Measurements from ENCODE around the gene AGBL1. TPM values are rescaled to one million over a fixed set of nuclear protein-coding genes. Genes with fewer than 3 reads are reported as not detected.

AGBL1 gene
- total RNA-seq, 1 donor from 2014 or later, result not detected

DNA sequence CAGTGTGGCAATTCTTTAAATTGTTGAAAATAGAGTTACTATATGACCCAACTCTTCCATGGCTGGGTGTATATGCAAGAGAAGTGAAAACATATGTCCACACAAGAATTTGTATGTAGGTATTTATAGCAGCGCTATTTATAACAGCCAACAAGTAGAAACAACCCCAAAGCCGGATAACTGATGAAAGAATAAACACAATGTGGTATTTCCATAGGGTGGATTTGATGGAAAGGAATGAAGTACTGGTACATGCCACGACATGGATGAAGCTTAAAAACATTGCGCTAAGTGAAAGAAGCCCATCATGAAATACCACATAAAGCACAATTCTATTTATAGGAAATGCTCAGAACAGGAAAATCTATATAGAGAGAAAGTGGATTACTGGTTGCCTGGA, 554.5 kb downstream of the AGBL1 start:
- DNase-seq (ENCODE audit: low read depth in 2 of 2), result no peak

- no peak for DNase-seq (ENCODE audit: low read depth in 2 of 2)
Measured at GRCh38 chr15:86634992-86635638, 555.4 kb downstream of the AGBL1 start.

DNA sequence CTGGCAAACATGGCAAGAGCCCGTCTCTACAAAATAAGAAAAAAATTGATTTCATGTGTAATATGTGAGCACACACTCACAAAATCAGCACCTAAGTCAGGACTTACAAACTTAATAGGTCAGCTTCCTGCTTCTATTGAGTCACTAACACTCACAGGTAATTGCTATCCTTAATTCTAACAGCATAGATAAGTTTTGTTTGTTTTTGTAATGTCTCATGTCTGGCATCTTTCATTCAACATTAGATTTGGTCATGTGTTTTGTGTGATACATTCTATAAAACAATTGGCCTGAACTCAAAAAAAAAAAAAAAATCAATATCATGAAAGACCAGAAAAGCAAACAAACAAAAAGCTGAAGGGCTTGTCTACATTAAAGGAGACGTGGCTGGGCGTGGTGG, 564.7 kb downstream of the AGBL1 start:
- no peak for DNase-seq (ENCODE audit: low read depth in 2 of 2)

DNA sequence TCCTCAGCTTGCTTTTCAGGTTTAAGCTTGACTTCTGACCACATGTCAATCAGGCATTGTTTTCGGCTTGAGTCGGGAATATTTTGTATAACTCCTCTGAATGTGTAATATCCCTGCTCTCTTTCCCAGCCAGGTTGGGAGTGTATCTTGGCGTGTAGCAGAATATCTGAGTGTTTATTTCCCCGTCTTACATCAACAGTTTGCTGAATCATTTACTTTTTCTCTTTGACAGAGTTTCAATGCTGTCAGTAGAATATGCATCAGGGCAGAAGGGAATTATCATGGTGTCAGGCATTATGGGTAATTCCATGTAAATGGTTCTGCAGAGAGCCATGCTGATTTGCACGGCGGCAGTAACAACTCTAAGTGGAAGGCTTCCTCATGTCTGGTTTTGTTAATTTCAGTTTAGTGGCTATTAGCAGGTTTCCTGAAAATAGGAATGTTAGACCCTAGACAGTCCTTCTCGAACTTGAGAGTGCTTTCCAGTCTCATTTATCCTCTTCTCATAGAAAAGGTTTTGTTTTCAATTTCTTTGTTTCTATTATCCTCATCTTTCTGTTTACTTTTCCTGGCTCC, 566.3 kb downstream of the AGBL1 start:
- DNase-seq (ENCODE audit: low read depth in 2 of 2), result no peak

- DNase-seq (ENCODE audit: low read depth in 2 of 2), result no peak
Measured at GRCh38 chr15:86647810-86648440, 568.3 kb downstream of the AGBL1 start.

DNA sequence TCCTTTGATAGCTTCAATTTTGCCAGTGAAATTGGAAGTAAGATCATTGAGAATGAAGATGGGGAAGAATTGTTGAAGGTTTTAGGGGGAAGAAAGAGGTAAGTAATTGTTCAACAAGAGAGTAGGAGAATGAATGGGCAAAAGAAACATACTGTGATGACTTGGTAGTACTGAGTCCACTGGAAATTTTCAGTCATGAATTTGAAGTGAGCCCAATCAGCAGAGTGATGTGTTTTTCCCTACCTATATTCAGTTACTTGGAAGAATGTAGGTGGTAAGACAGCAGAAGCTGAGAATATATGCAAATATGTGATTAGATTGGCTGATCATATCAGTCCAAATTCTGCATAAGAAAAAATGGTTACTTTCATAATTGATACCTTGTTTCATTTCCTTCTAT, 569.6 kb downstream of the AGBL1 start:
- no peak for DNase-seq (ENCODE audit: low read depth in 2 of 2)

DNA sequence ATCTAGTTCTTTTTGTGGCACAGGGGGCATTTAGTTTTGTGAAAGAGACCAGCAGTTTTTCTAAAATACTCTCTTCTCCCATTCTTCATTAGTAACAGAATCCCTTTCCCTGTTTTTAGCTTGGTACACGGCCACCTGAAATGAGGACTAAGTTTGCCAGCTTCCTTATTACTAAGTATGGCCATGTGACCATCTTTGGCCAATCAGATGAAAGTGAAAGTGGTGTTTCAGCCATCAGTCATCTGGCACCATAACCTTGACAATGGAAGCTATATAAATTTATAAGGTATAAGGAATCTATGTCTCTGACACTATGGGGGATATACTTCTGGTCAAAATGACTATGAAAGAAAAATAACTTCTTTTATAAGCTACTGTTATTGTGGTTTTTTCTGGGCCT, 570.4 kb downstream of the AGBL1 start:
- no peak for DNase-seq (ENCODE audit: low read depth in 2 of 2)

- DNase-seq (ENCODE audit: low read depth in 2 of 2), result no peak
Measured at GRCh38 chr15:86653344-86654197, 573.9 kb downstream of the AGBL1 start.

DNA sequence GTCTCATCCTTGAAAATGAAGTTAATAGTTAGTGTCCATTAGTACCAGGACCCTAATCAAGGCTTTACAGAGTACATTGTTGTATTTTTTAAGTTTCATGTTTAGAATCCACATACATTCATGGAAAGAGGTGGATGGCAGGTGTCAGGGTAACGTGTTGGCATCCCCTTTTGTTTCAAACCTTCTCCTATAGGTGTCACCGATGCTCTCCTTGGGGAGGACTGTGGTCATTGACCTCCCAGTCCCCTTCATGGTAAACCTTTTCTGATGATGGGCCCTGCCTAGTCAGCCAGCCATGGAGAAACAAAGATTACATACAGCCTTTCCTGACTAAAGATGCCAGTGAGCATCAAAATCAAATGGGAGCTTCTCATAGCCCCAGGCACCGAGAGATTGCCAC, 574.8 kb downstream of the AGBL1 start:
- no peak for DNase-seq (ENCODE audit: low read depth in 2 of 2)

GRCh38 chr15:86657305-86657704, 577.6 kb downstream of the AGBL1 start:
- no peak for DNase-seq (ENCODE audit: low read depth in 2 of 2)

GRCh38 chr15:86659724-86660411, 580.2 kb downstream of the AGBL1 start:
- DNase-seq (ENCODE audit: low read depth in 2 of 2), result no peak

- no peak for DNase-seq (ENCODE audit: low read depth in 2 of 2)
Measured at GRCh38 chr15:86661580-86661979, 581.9 kb downstream of the AGBL1 start.

GRCh38 chr15:86663304-86663703, 583.6 kb downstream of the AGBL1 start:
- DNase-seq (ENCODE audit: low read depth in 2 of 2), result no peak

DNA sequence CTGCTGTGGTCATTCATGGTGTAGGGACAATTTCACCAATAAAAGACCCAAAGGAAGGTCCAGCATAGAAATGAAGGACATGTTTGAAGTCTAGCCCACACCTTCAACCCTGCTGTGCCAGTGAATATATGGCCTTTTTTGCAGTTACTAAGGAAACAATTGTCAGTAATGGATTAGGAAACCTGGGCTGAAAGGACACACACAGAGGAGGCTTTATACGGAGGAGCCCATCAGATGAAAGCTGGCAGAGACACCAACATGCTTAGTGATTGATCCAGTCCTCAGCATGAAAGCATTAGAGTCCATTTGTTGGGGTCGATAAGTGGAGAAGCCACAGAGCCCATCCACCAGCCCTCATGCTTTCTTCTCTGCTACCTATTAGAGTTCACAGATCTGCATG, 584.3 kb downstream of the AGBL1 start:
- no peak for DNase-seq (ENCODE audit: low read depth in 2 of 2)

- no peak for DNase-seq (ENCODE audit: low read depth in 2 of 2)
Measured at GRCh38 chr15:86664581-86664980, 584.9 kb downstream of the AGBL1 start.

DNA sequence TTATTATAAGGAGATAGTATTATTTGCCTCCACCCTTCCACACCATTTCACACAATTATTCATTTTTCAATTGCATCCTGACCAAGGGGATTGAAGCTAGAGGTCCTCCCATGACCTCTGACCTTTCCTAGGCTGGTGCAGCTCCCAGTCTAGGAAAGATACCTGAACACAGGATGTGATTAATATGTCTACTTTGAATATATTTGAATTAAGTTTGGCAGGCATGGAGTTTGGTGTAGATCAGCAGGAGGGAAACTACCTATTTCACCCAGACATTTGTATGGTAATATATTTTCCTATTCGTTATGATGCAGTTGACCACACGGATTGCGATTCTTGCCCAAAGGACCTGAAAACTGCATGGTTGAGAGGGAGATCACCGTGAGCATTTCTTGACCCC, 596.3 kb downstream of the AGBL1 start:
- DNase-seq (ENCODE audit: low read depth in 2 of 2), result no peak

GRCh38 chr15:86677278-86677677, 597.6 kb downstream of the AGBL1 start:
- no peak for DNase-seq (ENCODE audit: low read depth in 2 of 2)

GRCh38 chr15:86685263-86685662, 605.6 kb downstream of the AGBL1 start:
- DNase-seq (ENCODE audit: low read depth in 2 of 2), result no peak

- no peak for DNase-seq (ENCODE audit: low read depth in 2 of 2)
Measured at GRCh38 chr15:86689006-86689405, 609.3 kb downstream of the AGBL1 start.

GRCh38 chr15:86690566-86690965, 610.9 kb downstream of the AGBL1 start:
- no peak for DNase-seq (ENCODE audit: low read depth in 2 of 2)

- DNase-seq (ENCODE audit: low read depth in 2 of 2), result no peak
Measured at GRCh38 chr15:86691091-86691663, 611.5 kb downstream of the AGBL1 start.

Data from lung microvascular endothelial cell (primary cell).